ENCODE results near the gene REEP3. TPM values are rescaled to one million over a fixed set of nuclear protein-coding genes. Genes with fewer than 3 reads are reported as not detected.
"Not testable (repeated sequence)": the region's sequence is repeated elsewhere in the genome, so short reads cannot be mapped to it uniquely, and the experiment has no call there.

The REEP3 gene
- total RNA-seq, 2 experiments from 2014 or later = 16.7 to 19.4 TPM

DNA sequence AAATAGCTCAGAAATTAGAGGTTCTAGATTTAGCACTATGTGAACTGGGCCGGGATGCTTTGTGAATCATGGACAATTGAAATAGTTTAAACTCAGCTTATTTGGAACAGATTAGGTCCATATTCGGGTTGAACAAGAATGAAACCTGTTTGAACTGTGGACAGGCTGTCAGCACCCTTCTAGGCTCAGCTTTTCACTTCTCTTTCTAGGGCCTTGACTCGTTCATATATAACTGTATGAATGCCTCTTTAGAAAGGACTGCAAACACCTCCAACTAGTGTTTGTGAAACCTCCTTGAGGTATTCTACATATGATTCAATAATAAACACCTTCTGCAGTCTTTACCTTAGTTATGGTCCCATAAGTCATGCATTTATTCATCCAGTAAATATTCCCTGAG lies 115.6 kb downstream of the REEP3 start:
- POLR2A ChIA-PET = no interaction called here
- DNase-seq = no peak
- Mint-ChIP-seq H3K4me1 (peaks cover 2% of the 10 kb centered on the region), H3K4me3 (no peak overlapping the region), H3K27ac (no peak overlapping the region), H3K9me3 (no peaks in the 10 kb centered on the region), H3K27me3 (peaks cover 8% of the 10 kb centered on the region), H3K36me3 (no peaks in the 10 kb centered on the region)
- ATAC-seq (ENCODE audit: low read depth) = no peak

- H3K27me3 Mint-ChIP-seq = peaks cover 12% of the 10 kb centered on the region
- POLR2A ChIA-PET = no interaction called here
- H3K4me1 Mint-ChIP-seq = peaks cover 2% of the 10 kb centered on the region
- no peaks in the 10 kb centered on the region for H3K9me3 Mint-ChIP-seq
- H3K36me3 Mint-ChIP-seq = no peaks in the 10 kb centered on the region
- DNase-seq (no peak), ATAC-seq (ENCODE audit: low read depth) (no peak)
- H3K27ac Mint-ChIP-seq = no peak overlapping the region
- H3K4me3 Mint-ChIP-seq = no peak overlapping the region
Measured at GRCh38 chr10:63637901-63638327, 116.7 kb downstream of the REEP3 start.

GRCh38 chr10:63641366-63641765 lies 120.2 kb downstream of the REEP3 start:
- Mint-ChIP-seq H3K27me3 (peaks cover 4% of the 10 kb centered on the region), H3K4me3 (no peak overlapping the region), H3K4me1 (no peaks in the 10 kb centered on the region), H3K27ac (no peak overlapping the region), H3K9me3 (peaks cover 1% of the 10 kb centered on the region), H3K36me3 (no peaks in the 10 kb centered on the region)
- DNase-seq (no peak), ATAC-seq (ENCODE audit: low read depth) (no peak)
- POLR2A ChIA-PET = no interaction called here

DNA sequence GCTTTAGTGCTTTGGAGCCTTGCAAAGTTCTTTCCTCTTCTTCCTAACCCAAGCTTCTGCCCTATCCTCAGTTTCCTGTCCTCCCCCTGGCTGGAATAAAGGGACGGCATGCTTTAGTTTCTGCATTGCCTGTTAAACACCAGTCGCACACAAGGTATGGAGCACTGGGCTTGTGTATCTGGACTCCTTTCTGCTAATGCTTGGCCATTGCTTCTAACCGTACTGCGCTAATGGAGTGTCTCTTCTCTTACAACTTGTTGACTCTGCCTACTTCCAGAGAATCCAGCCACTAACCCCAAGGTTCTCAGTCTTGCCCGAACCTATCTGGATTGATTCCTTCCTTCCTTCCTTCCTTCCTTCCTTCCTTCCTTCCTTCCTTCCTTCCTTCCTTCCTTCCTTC lies 120.6 kb downstream of the REEP3 start:
- H3K9me3 Mint-ChIP-seq = peaks cover 1% of the 10 kb centered on the region
- H3K4me1 Mint-ChIP-seq = no peaks in the 10 kb centered on the region
- no peak for ATAC-seq (ENCODE audit: low read depth)
- DNase-seq = no peak
- H3K36me3 Mint-ChIP-seq = no peaks in the 10 kb centered on the region
- POLR2A ChIA-PET = no interaction called here
- no peak overlapping the region for H3K4me3 Mint-ChIP-seq
- peaks cover 4% of the 10 kb centered on the region for H3K27me3 Mint-ChIP-seq
- no peak overlapping the region for H3K27ac Mint-ChIP-seq

DNA sequence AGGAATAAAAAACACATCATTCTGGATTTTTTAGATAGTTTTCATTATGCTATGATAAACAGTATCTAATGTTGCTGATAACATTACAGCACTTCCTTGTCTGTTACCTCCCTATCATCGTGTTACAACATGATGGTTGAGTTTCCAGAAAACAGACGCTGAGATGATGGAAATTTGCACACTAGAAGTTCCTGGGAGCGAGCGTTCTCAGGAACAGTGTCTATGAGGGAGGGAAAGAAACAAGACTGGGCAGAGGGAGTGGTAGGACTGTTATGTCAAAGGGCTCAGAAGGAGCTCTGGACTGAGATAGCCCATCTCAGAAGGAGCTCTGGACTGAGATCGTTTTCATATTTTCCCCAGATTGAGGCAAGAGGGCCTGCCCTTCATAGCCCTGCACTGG lies 121.6 kb downstream of the REEP3 start:
- Mint-ChIP-seq H3K27ac (no peak overlapping the region), H3K9me3 (peaks cover 1% of the 10 kb centered on the region), H3K4me3 (no peak overlapping the region), H3K27me3 (peaks cover 5% of the 10 kb centered on the region), H3K36me3 (no peaks in the 10 kb centered on the region), H3K4me1 (no peaks in the 10 kb centered on the region)
- DNase-seq (no peak), ATAC-seq (ENCODE audit: low read depth) (no peak)
- POLR2A ChIA-PET = no interaction called here

- Mint-ChIP-seq H3K4me3 (no peak overlapping the region), H3K9me3 (peaks cover 1% of the 10 kb centered on the region), H3K27ac (no peak overlapping the region), H3K4me1 (no peaks in the 10 kb centered on the region), H3K27me3 (peaks cover 5% of the 10 kb centered on the region), H3K36me3 (no peaks in the 10 kb centered on the region)
- POLR2A ChIA-PET = no interaction called here
- DNase-seq (no peak), ATAC-seq (ENCODE audit: low read depth) (no peak)
Measured at GRCh38 chr10:63644418-63645142, 123.4 kb downstream of the REEP3 start.

DNA sequence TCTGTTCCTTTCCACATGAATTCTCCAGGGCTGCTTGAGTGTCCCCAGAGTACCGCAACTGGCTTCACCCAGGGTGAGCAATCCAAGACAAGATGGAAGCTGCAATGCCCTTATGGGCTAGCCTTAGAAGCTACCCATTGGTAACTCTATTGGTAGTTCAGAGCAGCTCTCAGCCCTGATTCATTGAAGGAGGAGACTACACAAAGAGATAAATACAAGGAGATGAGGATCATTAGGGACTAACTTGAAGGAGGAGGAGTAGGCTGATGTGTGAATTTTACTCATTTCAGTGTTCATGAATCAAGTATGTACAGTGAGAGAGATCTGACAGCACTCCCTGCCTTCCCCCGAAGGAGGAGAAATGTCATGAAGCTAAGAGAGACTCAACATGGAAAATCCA lies 124.0 kb downstream of the REEP3 start:
- POLR2A ChIA-PET = no interaction called here
- peaks cover 5% of the 10 kb centered on the region for H3K27me3 Mint-ChIP-seq
- H3K4me3 Mint-ChIP-seq = no peak overlapping the region

DNA sequence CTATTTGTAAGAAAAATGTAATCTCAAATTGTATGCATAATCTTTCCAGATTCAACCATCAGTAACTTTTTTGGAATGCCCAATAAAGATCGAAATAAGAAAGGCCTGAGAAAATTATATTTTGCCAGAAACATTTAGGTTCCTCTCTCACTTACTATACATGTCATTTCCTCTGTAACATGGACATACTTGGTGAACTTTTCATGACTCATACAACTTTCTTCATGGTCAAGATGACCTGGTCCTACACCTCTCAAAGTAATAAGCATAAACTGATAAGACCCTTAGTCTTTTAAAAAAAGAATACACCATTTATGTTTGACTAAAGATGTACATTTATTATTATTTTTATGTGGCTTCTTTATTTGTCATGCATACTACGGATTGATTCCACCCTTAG lies 125.3 kb downstream of the REEP3 start:
- Mint-ChIP-seq H3K9me3 (peaks cover 1% of the 10 kb centered on the region), H3K27ac (no peak overlapping the region), H3K4me3 (no peak overlapping the region), H3K36me3 (no peaks in the 10 kb centered on the region), H3K4me1 (no peaks in the 10 kb centered on the region), H3K27me3 (peaks cover 5% of the 10 kb centered on the region)
- POLR2A ChIA-PET = no interaction called here
- DNase-seq (no peak), ATAC-seq (ENCODE audit: low read depth) (no peak)

More for the DNA sequence above, 124.0 kb downstream of the REEP3 start:
- DNase-seq (no peak), ATAC-seq (ENCODE audit: low read depth) (no peak)
- Mint-ChIP-seq H3K36me3 (no peaks in the 10 kb centered on the region), H3K9me3 (peaks cover 1% of the 10 kb centered on the region), H3K4me1 (no peaks in the 10 kb centered on the region), H3K27ac (no peak overlapping the region)

DNA sequence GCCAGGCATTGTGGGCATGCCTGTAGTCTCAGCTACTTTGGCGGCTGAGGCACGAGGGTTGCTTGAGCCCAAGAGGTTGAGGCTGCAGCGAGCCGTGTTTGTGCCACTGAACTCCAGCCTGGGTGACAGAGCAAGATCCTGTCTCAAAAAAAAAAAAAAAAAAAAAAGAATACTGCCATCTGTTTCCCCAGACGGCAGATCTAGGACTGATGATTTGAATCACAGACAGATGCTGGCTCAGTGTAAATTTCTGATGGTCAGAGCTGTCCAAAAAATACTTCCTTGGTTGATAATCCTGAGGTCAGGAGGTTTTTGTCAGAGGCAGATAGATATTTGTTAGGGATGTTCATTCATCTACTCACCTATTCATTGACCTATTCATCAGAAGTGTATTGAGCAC lies 130.7 kb downstream of the REEP3 start:
- Mint-ChIP-seq H3K4me3 (no peak overlapping the region), H3K27me3 (peaks cover 1% of the 10 kb centered on the region), H3K4me1 (no peaks in the 10 kb centered on the region), H3K27ac (no peak overlapping the region), H3K36me3 (no peaks in the 10 kb centered on the region), H3K9me3 (peaks cover 1% of the 10 kb centered on the region)
- POLR2A ChIA-PET = no interaction called here
- ATAC-seq (ENCODE audit: low read depth) = no peak
- no peak for DNase-seq

DNA sequence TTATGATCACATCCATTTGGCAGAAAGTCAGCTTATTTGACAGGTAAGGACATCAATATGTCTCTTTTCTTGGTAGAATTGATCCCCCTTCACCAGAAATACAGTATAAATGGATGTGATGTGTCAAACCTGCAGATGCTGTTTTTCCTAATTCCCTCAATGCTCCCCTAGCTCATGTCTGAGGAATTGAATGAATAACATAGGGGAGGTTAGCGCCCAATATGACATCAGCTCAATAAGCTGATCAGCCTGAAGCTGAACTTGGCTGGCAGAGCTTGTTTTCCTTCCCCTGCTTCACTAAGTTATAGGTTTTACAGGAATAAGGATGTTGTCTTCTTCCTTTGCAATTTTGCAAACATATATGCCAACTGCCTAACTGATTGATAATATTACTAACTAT lies 132.5 kb downstream of the REEP3 start:
- Mint-ChIP-seq H3K36me3 (no peaks in the 10 kb centered on the region), H3K4me1 (no peaks in the 10 kb centered on the region), H3K9me3 (peaks cover 1% of the 10 kb centered on the region), H3K27me3 (no peaks in the 10 kb centered on the region), H3K27ac (no peak overlapping the region), H3K4me3 (no peak overlapping the region)
- no peak for ATAC-seq (ENCODE audit: low read depth)
- no peak for DNase-seq
- POLR2A ChIA-PET = no interaction called here

GRCh38 chr10:63657761-63658160 lies 136.6 kb downstream of the REEP3 start:
- Mint-ChIP-seq H3K4me1 (no peaks in the 10 kb centered on the region), H3K9me3 (peaks cover 3% of the 10 kb centered on the region), H3K27me3 (peaks cover 2% of the 10 kb centered on the region), H3K27ac (no peak overlapping the region), H3K36me3 (no peaks in the 10 kb centered on the region), H3K4me3 (no peak overlapping the region)
- DNase-seq (no peak), ATAC-seq (ENCODE audit: low read depth) (no peak)
- POLR2A ChIA-PET = no interaction called here

- H3K27me3 Mint-ChIP-seq; H3K27ac Mint-ChIP-seq; ATAC-seq (ENCODE audit: low read depth); POLR2A ChIA-PET; DNase-seq; H3K36me3 Mint-ChIP-seq; H3K4me3 Mint-ChIP-seq; H3K9me3 Mint-ChIP-seq; H3K4me1 Mint-ChIP-seq: not testable (repeated sequence)
Measured at GRCh38 chr10:63660941-63661340, 139.7 kb downstream of the REEP3 start.

DNA sequence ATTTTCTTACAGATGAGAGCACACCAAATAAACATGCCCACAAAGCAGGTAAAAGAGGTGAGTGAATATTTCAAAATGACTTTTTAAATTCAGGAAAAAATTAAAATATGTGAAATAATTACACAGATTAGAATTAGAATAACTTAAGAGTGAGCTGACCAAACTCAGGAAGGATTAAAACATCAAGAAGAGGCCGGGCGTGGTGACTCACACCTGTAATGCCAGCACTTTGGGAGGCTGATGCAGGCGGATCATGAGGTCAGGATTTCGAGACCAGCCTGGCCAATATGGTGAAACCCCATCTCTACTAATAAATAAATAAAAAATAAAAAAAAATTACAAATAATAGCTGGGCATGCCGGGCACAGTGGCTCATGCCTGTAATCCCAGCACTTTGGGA lies 140.1 kb downstream of the REEP3 start:
- no peak for DNase-seq
- POLR2A ChIA-PET = no interaction called here
- no peaks in the 10 kb centered on the region for H3K36me3 Mint-ChIP-seq
- peaks cover 1% of the 10 kb centered on the region for H3K9me3 Mint-ChIP-seq
- no peak overlapping the region for H3K27ac Mint-ChIP-seq
- H3K27me3 Mint-ChIP-seq = peaks cover 2% of the 10 kb centered on the region
- H3K4me1 Mint-ChIP-seq = peaks cover 1% of the 10 kb centered on the region
- no peak overlapping the region for H3K4me3 Mint-ChIP-seq
- no peak for ATAC-seq (ENCODE audit: low read depth)

DNA sequence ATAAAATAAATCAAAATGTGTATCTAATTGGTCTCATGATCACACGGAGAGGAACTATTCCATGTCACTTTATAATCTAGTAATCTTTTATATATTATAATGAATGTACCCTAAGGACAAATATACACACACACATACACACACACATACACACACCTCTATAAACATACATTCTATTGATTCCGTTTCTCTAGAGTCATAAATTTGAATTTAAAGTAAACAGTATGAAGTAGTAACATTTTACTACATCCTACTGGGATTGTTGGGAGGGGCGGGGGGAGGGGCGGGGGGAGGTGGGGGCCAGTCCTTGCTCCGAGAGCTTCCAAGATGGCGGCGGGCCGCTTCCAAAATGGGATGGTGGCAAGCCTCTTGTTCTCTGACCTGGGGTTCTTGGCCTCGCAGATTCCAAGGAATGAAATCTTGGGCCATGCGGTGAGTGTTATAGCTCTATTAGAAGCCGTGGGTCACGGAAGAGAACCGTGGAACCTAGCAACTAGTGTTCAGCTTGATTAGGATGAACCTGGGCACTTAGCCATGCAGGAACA lies 143.2 kb downstream of the REEP3 start:
- H3K4me1 Mint-ChIP-seq = peaks cover 1% of the 10 kb centered on the region
- H3K4me3 Mint-ChIP-seq = no peak overlapping the region
- DNase-seq (no peak), ATAC-seq (ENCODE audit: low read depth) (no peak)
- peaks cover 1% of the 10 kb centered on the region for H3K9me3 Mint-ChIP-seq
- no peak overlapping the region for H3K27ac Mint-ChIP-seq
- POLR2A ChIA-PET = no interaction called here
- H3K36me3 Mint-ChIP-seq = no peaks in the 10 kb centered on the region
- peaks cover 2% of the 10 kb centered on the region for H3K27me3 Mint-ChIP-seq

Data from activated naive CD8-positive, alpha-beta T cell treated with anti-CD3 and anti-CD28 coated beads, Interleukin-2, amount 10 ng/mL, durations not matched to agents 7 days and 5 days (primary cell).